WERI-Rb-1 (cell line): Measurements from ENCODE around the gene ASIC3.

ENCODE experiments used
- DNase-seq: peaks from one replicate; pipeline ENCODE4 v3.0.0-alpha.2; 2020
- H3K27ac ChIP-seq: fragments of 250-450 bp; sonication (Bioruptor Pico); 2 replicates; pipeline ENCODE4 v1.5.1; 2020; ENCODE audit warnings: mild to moderate bottlenecking, moderate library complexity
- H3K27me3 ChIP-seq: fragments of 250-450 bp; sonication (Bioruptor Pico); 2 replicates; pipeline ENCODE4 v1.5.1; 2021; ENCODE audit warnings: mild to moderate bottlenecking, low read depth, moderate library complexity; ENCODE audit not compliant: insufficient read depth, severe bottlenecking
- H3K36me3 ChIP-seq: fragments of 250-450 bp; sonication (Bioruptor Pico); 2 replicates; pipeline ENCODE4 v1.5.1; 2020; ENCODE audit warnings: mild to moderate bottlenecking, moderate library complexity
- H3K4me3 ChIP-seq: 2 replicates; pipeline ENCODE4 v1.5.1; 2011; ENCODE audit warnings: low read depth, mild to moderate bottlenecking, control low read depth, low read length
- H3K9me3 ChIP-seq: fragments of 250-450 bp; sonication (Bioruptor Pico); 2 replicates; pipeline ENCODE4 v1.5.1; 2021; ENCODE audit warnings: mild to moderate bottlenecking, moderate library complexity; ENCODE audit not compliant: severe bottlenecking
- CTCF ChIP-seq: IDR thresholded peaks from 2 replicates; pipeline ENCODE4 v1.5.1; 2011; ENCODE audit warnings: low read depth, mild to moderate bottlenecking, control low read depth, inconsistent platforms, low read length

The ASIC3 gene

GRCh38 chr7:151100921-151101320, 52.6 kb downstream of the ASIC3 start:
- Histone ChIP-seq H3K9me3 (no peaks in the 10 kb centered on the region), H3K27me3 (no peaks in the 10 kb centered on the region), H3K27ac (no peak overlapping the region), H3K4me3 (no peak overlapping the region), H3K36me3 (peaks cover 39% of the 10 kb centered on the region)
- no peak for TF ChIP-seq CTCF
- no peak for DNase-seq

GRCh38 chr7:151101621-151102396, 53.5 kb downstream of the ASIC3 start:
- no peaks in the 10 kb centered on the region for H3K27me3 ChIP-seq
- H3K27ac ChIP-seq: no peak overlapping the region

More at GRCh38 chr7:151101621-151102396, 53.5 kb downstream of the ASIC3 start:
- Histone ChIP-seq H3K36me3 (peaks cover 35% of the 10 kb centered on the region), H3K9me3 (no peaks in the 10 kb centered on the region), H3K4me3 (no peak overlapping the region)
- no peak for TF ChIP-seq CTCF
- no peak for DNase-seq
